Nephron progenitor cell (in vitro differentiated cells): Measurements from ENCODE around the gene SELENON.

Experiments used
- DNase-seq: peaks from one replicate; pipeline ENCODE4 v3.0.0; 2021
- H3K27ac Mint-ChIP-seq: 2 replicates; pipeline ENCODE4 v1.8.0; 2021; ENCODE audit warnings: mild to moderate bottlenecking, moderate library complexity, mixed read lengths
- H3K27me3 Mint-ChIP-seq: 2 replicates; pipeline ENCODE4 v1.8.0; 2021; ENCODE audit warnings: mild to moderate bottlenecking, low read depth, mixed read lengths; ENCODE audit not compliant: poor library complexity
- H3K36me3 Mint-ChIP-seq: 2 replicates; pipeline ENCODE4 v1.8.0; 2021; ENCODE audit warnings: low read depth, mixed read lengths
- H3K4me1 Mint-ChIP-seq: 2 replicates; pipeline ENCODE4 v1.8.0; 2021; ENCODE audit warnings: mixed read lengths
- H3K4me3 Mint-ChIP-seq: 2 replicates; pipeline ENCODE4 v1.8.0; 2021; ENCODE audit warnings: mild to moderate bottlenecking, moderate library complexity, mixed read lengths
- H3K9me3 Mint-ChIP-seq: 2 replicates; pipeline ENCODE4 v1.8.0; 2021; ENCODE audit warnings: mild to moderate bottlenecking, moderate library complexity, mixed read lengths
- CTCF ChIP-seq: fragments of 200-600 bp; sonication (generic); IDR thresholded peaks from 2 replicates; pipeline ENCODE4 v1.5.0; 2021; ENCODE audit warnings: antibody characterized with exemption

SELENON gene

GRCh38 chr1:25768999-25769398 is 31.0 kb upstream of the SELENON start:
- Mint-ChIP-seq H3K27me3 (peaks cover 16% of the 10 kb centered on the region), H3K4me1 (peaks cover 73% of the 10 kb centered on the region)

DNA sequence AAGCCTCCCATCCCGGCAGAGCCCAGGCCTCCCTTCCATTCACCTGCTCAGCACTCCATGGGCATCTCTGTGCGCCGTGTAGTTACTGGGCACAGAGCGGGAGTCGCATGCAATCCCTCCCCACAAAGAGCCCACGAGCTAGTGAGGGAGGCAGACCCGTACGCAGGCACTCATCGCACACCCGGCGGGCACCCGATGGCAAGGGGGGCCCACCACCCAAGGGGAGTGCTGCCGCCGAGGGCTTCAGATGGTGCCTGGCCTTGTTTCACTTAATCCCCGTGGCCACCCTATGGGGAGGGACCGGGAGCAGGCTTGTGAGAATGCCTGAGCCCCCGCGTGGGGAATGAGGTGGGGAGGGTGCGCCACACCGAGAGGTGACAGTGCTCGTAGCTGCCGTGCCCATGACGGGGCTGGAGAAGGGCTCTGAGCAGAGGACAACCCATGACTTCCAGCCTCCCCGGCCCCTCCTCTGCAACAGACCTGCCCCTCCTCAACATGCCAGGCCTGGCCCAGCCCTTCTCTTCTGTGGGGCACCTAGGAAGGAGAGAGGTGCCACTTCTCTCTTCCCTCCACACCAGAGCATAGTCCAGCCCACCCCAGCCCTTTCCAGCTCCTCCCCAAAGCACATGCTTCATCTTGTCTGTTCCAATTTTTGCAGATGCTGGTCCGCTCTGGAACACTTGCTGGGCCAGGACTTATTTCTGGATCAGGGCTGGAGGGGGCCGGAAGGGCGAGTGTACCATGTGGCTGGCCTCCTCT is 30.2 kb upstream of the SELENON start:
- H3K9me3 Mint-ChIP-seq: no peaks in the 10 kb centered on the region
- peak overlapping the region; percentile 61 for H3K4me3 Mint-ChIP-seq
- H3K27ac Mint-ChIP-seq: no peak overlapping the region

More at GRCh38 chr1:25768999-25769398, 31.0 kb upstream of the SELENON start:
- no peak for TF ChIP-seq CTCF
- no peak overlapping the region for H3K4me3 Mint-ChIP-seq
- no peak overlapping the region for H3K27ac Mint-ChIP-seq
- no peak for DNase-seq
- no peaks in the 10 kb centered on the region for H3K36me3 Mint-ChIP-seq
- no peaks in the 10 kb centered on the region for H3K9me3 Mint-ChIP-seq

GRCh38 chr1:25770541-25771220 is 29.3 kb upstream of the SELENON start:
- Mint-ChIP-seq H3K4me1 (peaks cover 84% of the 10 kb centered on the region), H3K27me3 (peaks cover 15% of the 10 kb centered on the region), H3K27ac (peak overlapping the region; percentile 70), H3K36me3 (no peaks in the 10 kb centered on the region), H3K4me3 (peak overlapping the region; percentile 61), H3K9me3 (no peaks in the 10 kb centered on the region)
- DNase-seq: peak; percentile 49
- TF ChIP-seq CTCF: no peak

More for the DNA sequence above, 30.2 kb upstream of the SELENON start:
- peaks cover 16% of the 10 kb centered on the region for H3K27me3 Mint-ChIP-seq
- H3K36me3 Mint-ChIP-seq: no peaks in the 10 kb centered on the region
- no peak for DNase-seq
- no peak for TF ChIP-seq CTCF
- peaks cover 81% of the 10 kb centered on the region for H3K4me1 Mint-ChIP-seq

- TF ChIP-seq CTCF: no peak
- peak overlapping the region; percentile 61 for H3K4me3 Mint-ChIP-seq
- peak overlapping the region; percentile 70 for H3K27ac Mint-ChIP-seq
- peaks cover 83% of the 10 kb centered on the region for H3K4me1 Mint-ChIP-seq
- H3K9me3 Mint-ChIP-seq: no peaks in the 10 kb centered on the region
- peak; percentile 76 for DNase-seq
- H3K27me3 Mint-ChIP-seq: peaks cover 13% of the 10 kb centered on the region
- H3K36me3 Mint-ChIP-seq: no peaks in the 10 kb centered on the region
Observed at GRCh38 chr1:25771221-25772114, 28.5 kb upstream of the SELENON start.

DNA sequence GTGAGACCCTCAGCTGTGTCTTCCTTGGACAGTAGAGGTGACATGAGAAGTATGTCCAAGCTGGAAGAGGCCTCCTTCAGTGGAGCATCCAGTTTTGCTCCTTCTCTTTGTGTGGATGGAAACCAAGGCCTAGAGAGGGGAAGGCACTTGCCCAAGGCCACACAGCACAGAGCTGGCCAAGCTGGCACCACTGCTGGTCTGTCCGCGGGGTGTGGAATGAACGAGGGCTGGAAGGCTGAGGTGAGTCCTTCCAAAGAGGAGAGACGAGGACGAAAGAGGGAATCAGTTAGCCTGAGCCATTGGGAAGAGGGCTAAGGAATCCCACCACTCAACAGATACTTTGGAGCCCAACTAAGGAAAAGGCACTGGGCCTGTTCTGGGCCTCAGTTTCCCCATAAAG is 27.8 kb upstream of the SELENON start:
- DNase-seq: no peak
- H3K27me3 Mint-ChIP-seq: peaks cover 13% of the 10 kb centered on the region
- no peaks in the 10 kb centered on the region for H3K36me3 Mint-ChIP-seq
- H3K9me3 Mint-ChIP-seq: no peaks in the 10 kb centered on the region
- no peak for TF ChIP-seq CTCF
- H3K27ac Mint-ChIP-seq: peak overlapping the region; percentile 70
- peak overlapping the region; percentile 61 for H3K4me3 Mint-ChIP-seq
- H3K4me1 Mint-ChIP-seq: peaks cover 88% of the 10 kb centered on the region
